HepG2 (cell line): ENCODE results near the gene NECAP2. TPM values are rescaled to one million over a fixed set of nuclear protein-coding genes. Genes with fewer than 3 reads are reported as not detected.

Source experiments
- ATAC-seq: fragments of 200-7000 bp; cut with Tn5 transposase; 3 replicates; pipeline ENCODE4 v1.9.1; 2020; ENCODE audit warnings: mild to moderate bottlenecking, moderate library complexity
- BruUV-seq: library from RNA; stranded (reverse); fragments of 400-500 nt; replicated peaks from 2 replicates; lab custom pipeline; 2021; lab: Mats Ljungman, UMichigan
- CTCF ChIA-PET: fragments of 300-600 bp; formaldehyde crosslinking; extraction: SDS; loops from one replicate; lab custom pipeline; 2021; ENCODE audit warnings: low total read pairs, inconsistent platforms, low intra/inter-chr PET ratio; lab: Yijun Ruan, JAX
- POLR2A ChIA-PET: fragments of 350-600 bp; sonication (Branson Sonifier 250); formaldehyde crosslinking; loops from one replicate; lab custom pipeline; 2020; ENCODE audit warnings: antibody characterized with exemption, inconsistent platforms; lab: Yijun Ruan, JAX
- DNase-seq: peaks from one replicate; pipeline ENCODE4 v3.0.0-alpha.2; 2015; ENCODE audit warnings: low spot score
- FAIRE-seq: peaks from 3 replicates; lab custom pipeline; 2011; peaks lifted over from hg19 to GRCh38; lab: Jason Lieb, UNC
- H2AFZ ChIP-seq: one replicate; pipeline ENCODE4 v1.6.1; 2011; ENCODE audit warnings: low read length, inconsistent platforms
- H3K27ac ChIP-seq: fragments of 300-600 bp; 3 replicates; pipeline ENCODE4 v1.8.0; 2011; ENCODE audit warnings: mixed run types, mild to moderate bottlenecking, mixed read lengths, low read length, inconsistent platforms; ENCODE audit not compliant: insufficient read depth; ENCODE audit errors: extremely low read length
- H3K27me3 ChIP-seq, 2 experiments: fragments of 200-600 bp in 1 of 2; 2 replicates in 1 of 2; 3 replicates in 1 of 2; pipeline versions ENCODE4 v1.6.0 to v1.8.0; 2011; ENCODE audit warnings: low read length in 2 of 2, mild to moderate bottlenecking in 2 of 2, moderate library complexity in 2 of 2, inconsistent platforms in 1 of 2; ENCODE audit not compliant: insufficient read depth in 2 of 2, control insufficient read depth in 1 of 2
- H3K36me3 ChIP-seq, 2 experiments: fragments of 200-600 bp in 1 of 2; replicated peaks in 1 of 2; 2 replicates in 1 of 2; 3 replicates in 1 of 2; pipeline versions ENCODE4 v1.5.1 to v1.8.0; 2011; ENCODE audit warnings: low read length in 2 of 2, inconsistent platforms in 1 of 2; ENCODE audit not compliant: insufficient read depth in 2 of 2, control insufficient read depth in 1 of 2
- H3K4me1 ChIP-seq: 2 replicates; pipeline ENCODE4 v1.5.1; 2012; ENCODE audit warnings: low read length, inconsistent platforms; ENCODE audit not compliant: insufficient read depth
- H3K4me2 ChIP-seq: 2 replicates; pipeline ENCODE4 v1.6.0; 2011; ENCODE audit warnings: low read depth, low read length, inconsistent platforms
- H3K4me3 ChIP-seq, 3 experiments: fragments of 200-600 bp in 1 of 3; sonication (generic), shearing (Covaris generic) in 1 of 3; replicated peaks in 1 of 3; 2 replicates each; pipeline ENCODE4 v1.5.1; 2011 to 2016; ENCODE audit warnings: low read length in 3 of 3, inconsistent platforms in 2 of 3, low read depth in 2 of 3, mild to moderate bottlenecking in 2 of 3, control low read depth in 1 of 3, mixed read lengths in 1 of 3; ENCODE audit not compliant: insufficient read depth in 1 of 3
- H3K79me2 ChIP-seq: one replicate; pipeline ENCODE4 v1.6.1; 2011; ENCODE audit warnings: low read length, inconsistent platforms; ENCODE audit not compliant: insufficient read depth
- H3K9ac ChIP-seq: 2 replicates; pipeline ENCODE4 v1.6.0; 2011; ENCODE audit warnings: mild to moderate bottlenecking, low read depth, low read length, inconsistent platforms; ENCODE audit not compliant: insufficient read depth
- H3K9me3 ChIP-seq: 2 replicates; pipeline ENCODE4 v1.5.1; 2012; ENCODE audit warnings: mild to moderate bottlenecking, low read length
- H4K20me1 ChIP-seq: 2 replicates; pipeline ENCODE4 v1.6.0; 2011; ENCODE audit warnings: inconsistent platforms, mild to moderate bottlenecking, low read length, moderate library complexity; ENCODE audit not compliant: insufficient read depth
- BHLHE40 ChIP-seq: IDR thresholded peaks from 2 replicates; pipeline ENCODE4 v1.6.1; 2011; ENCODE audit warnings: low read length, improper control_type of control experiment
- CBX5 ChIP-seq: sonication (generic); formaldehyde crosslinking; IDR thresholded peaks from 2 replicates; pipeline ENCODE4 v1.4.0; 2020; ENCODE audit warnings: missing genetic modification reagents, borderline replicate concordance
- GABPB1 ChIP-seq: IDR thresholded peaks from 2 replicates; pipeline ENCODE4 v1.6.1; 2016; ENCODE audit warnings: mild to moderate bottlenecking, missing genetic modification reagents, moderate library complexity, missing compliant biosample characterization
- GTF2F1 ChIP-seq: fragments of 150-350 bp; IDR thresholded peaks from 2 replicates; pipeline ENCODE4 v1.6.1; 2014; ENCODE audit warnings: low read length
- GTF3A ChIP-seq: sonication (generic); formaldehyde crosslinking; conservative IDR thresholded peaks from 2 replicates; pipeline ENCODE4 v1.4.0; 2020; ENCODE audit warnings: mild to moderate bottlenecking, missing genetic modification reagents
- HMGXB4 ChIP-seq, 2 experiments: sonication (generic) in 1 of 2; formaldehyde crosslinking in 1 of 2; IDR thresholded peaks; 2 replicates each; pipeline versions ENCODE4 v1.4.0 to v1.6.1; 2018 to 2020; ENCODE audit warnings: missing genetic modification reagents in 2 of 2, borderline replicate concordance in 1 of 2, low read depth in 1 of 2, mild to moderate bottlenecking in 1 of 2, missing biosample characterization in 1 of 2
- POGK ChIP-seq: sonication (generic); formaldehyde crosslinking; conservative IDR thresholded peaks from 2 replicates; pipeline ENCODE4 v1.8.0; 2022; ENCODE audit warnings: mild to moderate bottlenecking, moderate library complexity, missing genetic modification reagents
- RFX3 ChIP-seq: IDR thresholded peaks from 2 replicates; pipeline ENCODE4 v1.6.1; 2016; ENCODE audit warnings: missing biosample characterization, missing genetic modification reagents
- SMAD3 ChIP-seq: sonication (generic); formaldehyde crosslinking; IDR thresholded peaks from 2 replicates; pipeline ENCODE4 v1.4.0; 2020; ENCODE audit warnings: missing genetic modification reagents
- ZNF180 ChIP-seq: sonication (generic); formaldehyde crosslinking; IDR thresholded peaks from 2 replicates; pipeline ENCODE4 v1.4.0; 2020; ENCODE audit warnings: low read depth, missing genetic modification reagents, borderline replicate concordance
- ZNF256 ChIP-seq: sonication (generic); formaldehyde crosslinking; conservative IDR thresholded peaks from 2 replicates; pipeline ENCODE4 v1.4.0; 2020; ENCODE audit warnings: missing genetic modification reagents
- ZNF563 ChIP-seq: sonication (generic); formaldehyde crosslinking; IDR thresholded peaks from 2 replicates; pipeline ENCODE4 v1.8.0; 2022; ENCODE audit warnings: mild to moderate bottlenecking, moderate library complexity, missing genetic modification reagents
- ZNF572 ChIP-seq: sonication (generic); formaldehyde crosslinking; IDR thresholded peaks from 2 replicates; pipeline ENCODE4 v1.5.1; 2020; ENCODE audit warnings: mild to moderate bottlenecking, missing genetic modification reagents
- WGBS: methylation state at CpG from one replicate; pipeline ENCODE4 v1.1.6; 2017; ENCODE audit warnings: low lambda C conversion rate; 5-methylcytosine and 5-hydroxymethylcytosine counted together
- in situ Hi-C: cut with HindIII; loops from 2 replicates; pipeline ENCODE4 v1.10.0; 2017; ENCODE audit warnings: low pct_unique_long_range_greater_than_20kb; ENCODE audit not compliant: extremely low pct_ligation_motif_present
- intact Hi-C: fragments of 100-400 bp; cut with micrococcal nuclease; formaldehyde crosslinking; loops from one replicate; pipeline ENCODE4 v1.10.0; 2022; ENCODE audit not compliant: unreplicated experiment
- polyA plus RNA-seq, 8 experiments: library from polyadenylated mRNA; depleted of rRNA in 3 of 8; stranded (reverse) in 7 of 8; unstranded in 1 of 8; fragments of >200 nt; fragmentation: Illumina TruSeq in 4 of 8; extraction: Trizol in 4 of 8; gene quantifications; 2 replicates each; pipeline versions ENCODE4 v1.2.1 to v1.2.3, GENCODE V29; 2011 to 2016; ENCODE audit warnings: low read depth in 4 of 8, missing spikeins in 1 of 8, mixed read lengths in 1 of 8; ENCODE audit not compliant: insufficient read depth in 1 of 8
- total RNA-seq, 5 experiments: library from RNA; depleted of rRNA; stranded (reverse); fragments of >200 nt; fragmentation: Illumina TruSeq; extraction: Trizol; gene quantifications; 2 replicates each; pipeline ENCODE4 v1.2.3, GENCODE V29; 2016; ENCODE audit warnings: low read depth in 1 of 5
- TF ChIP-seq, protein P1 (sequence below): IDR thresholded peaks from 2 replicates; pipeline ENCODE4 v1.6.1; 2018; ENCODE audit warnings: missing genetic modification reagents
- TF ChIP-seq, protein P2 (sequence below): sonication (generic); formaldehyde crosslinking; IDR thresholded peaks from 2 replicates; pipeline ENCODE4 v1.4.0; 2020; ENCODE audit warnings: missing genetic modification reagents

The NECAP2 gene
- total and polyA plus RNA-seq, 2 of the 13 experiments (the other 11 are each of a cell fraction or from before 2014, with no cell fraction given): 38.5 to 52.3 TPM

DNA sequence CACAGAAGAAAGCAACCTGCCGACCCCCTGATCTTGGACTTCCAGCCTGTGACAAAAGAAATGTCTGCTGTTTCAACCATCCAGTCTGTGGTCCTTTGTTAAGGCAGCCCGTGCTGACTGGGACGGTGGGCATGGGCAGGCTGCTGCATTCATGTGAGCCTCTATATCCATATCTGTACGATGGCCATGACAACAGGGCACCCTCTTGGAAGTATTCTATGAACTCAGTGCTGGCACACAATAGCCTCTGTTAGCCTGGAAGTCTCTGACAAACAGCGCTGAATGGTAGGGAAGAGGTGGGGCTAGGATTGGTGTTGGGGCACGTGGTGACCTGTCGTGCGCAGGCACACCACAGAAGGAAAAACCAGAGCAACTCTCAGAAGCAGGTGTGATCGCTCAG lies 33.7 kb upstream of the NECAP2 start:
- no peaks in the 10 kb centered on the region for H3K36me3 ChIP-seq
- BruUV-seq: no TSS peak
- no peaks in the 10 kb centered on the region for H3K79me2 ChIP-seq
- intact Hi-C loops: no loop called here
- no peaks in the 10 kb centered on the region for H4K20me1 ChIP-seq
- no peak overlapping the region for H3K4me2 ChIP-seq
- no peak overlapping the region for H3K27ac ChIP-seq
- DNase-seq: no peak
- H3K27me3 ChIP-seq: no peaks in the 10 kb centered on the region; a peak in 1 of 5 replicates
- ChIA-PET POLR2A (no interaction called here), CTCF (no interaction called here)
- no peak for ATAC-seq
- H3K4me3 ChIP-seq: no peak overlapping the region
- in situ Hi-C loops: no loop called here
- no peak overlapping the region for H2AFZ ChIP-seq
- 80% methylated on average over 8 of the region's 9 CpGs for WGBS
- FAIRE-seq: no peak
- no peaks in the 10 kb centered on the region for H3K9me3 ChIP-seq
- peaks cover 22% of the 10 kb centered on the region for H3K4me1 ChIP-seq
- no peak overlapping the region for H3K9ac ChIP-seq
- TF ChIP-seq GTF2F1: no peak
- TF ChIP-seq HMGXB4 (CRISPR knock-in tag; IDR thresholded peaks at IDR 0.05; ENCODE audit: borderline replicate concordance in 1 of 2, low read depth in 1 of 2): no peak
- TF ChIP-seq SMAD3 (CRISPR knock-in tag): no peak
- no peak for TF ChIP-seq CBX5 (CRISPR knock-in tag)
- no peak for TF ChIP-seq GABPB1 (CRISPR knock-in tag)
- TF ChIP-seq ZNF563 (CRISPR knock-in tag): no peak
- TF ChIP-seq BHLHE40: no peak
- no peak for TF ChIP-seq POGK (CRISPR knock-in tag)
- TF ChIP-seq ZNF572 (CRISPR knock-in tag): no peak
- TF ChIP-seq, protein P1, sequence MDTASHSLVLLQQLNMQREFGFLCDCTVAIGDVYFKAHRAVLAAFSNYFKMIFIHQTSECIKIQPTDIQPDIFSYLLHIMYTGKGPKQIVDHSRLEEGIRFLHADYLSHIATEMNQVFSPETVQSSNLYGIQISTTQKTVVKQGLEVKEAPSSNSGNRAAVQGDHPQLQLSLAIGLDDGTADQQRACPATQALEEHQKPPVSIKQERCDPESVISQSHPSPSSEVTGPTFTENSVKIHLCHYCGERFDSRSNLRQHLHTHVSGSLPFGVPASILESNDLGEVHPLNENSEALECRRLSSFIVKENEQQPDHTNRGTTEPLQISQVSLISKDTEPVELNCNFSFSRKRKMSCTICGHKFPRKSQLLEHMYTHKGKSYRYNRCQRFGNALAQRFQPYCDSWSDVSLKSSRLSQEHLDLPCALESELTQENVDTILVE: no peak
- no peak for TF ChIP-seq RFX3 (CRISPR knock-in tag)
- TF ChIP-seq, protein P2, sequence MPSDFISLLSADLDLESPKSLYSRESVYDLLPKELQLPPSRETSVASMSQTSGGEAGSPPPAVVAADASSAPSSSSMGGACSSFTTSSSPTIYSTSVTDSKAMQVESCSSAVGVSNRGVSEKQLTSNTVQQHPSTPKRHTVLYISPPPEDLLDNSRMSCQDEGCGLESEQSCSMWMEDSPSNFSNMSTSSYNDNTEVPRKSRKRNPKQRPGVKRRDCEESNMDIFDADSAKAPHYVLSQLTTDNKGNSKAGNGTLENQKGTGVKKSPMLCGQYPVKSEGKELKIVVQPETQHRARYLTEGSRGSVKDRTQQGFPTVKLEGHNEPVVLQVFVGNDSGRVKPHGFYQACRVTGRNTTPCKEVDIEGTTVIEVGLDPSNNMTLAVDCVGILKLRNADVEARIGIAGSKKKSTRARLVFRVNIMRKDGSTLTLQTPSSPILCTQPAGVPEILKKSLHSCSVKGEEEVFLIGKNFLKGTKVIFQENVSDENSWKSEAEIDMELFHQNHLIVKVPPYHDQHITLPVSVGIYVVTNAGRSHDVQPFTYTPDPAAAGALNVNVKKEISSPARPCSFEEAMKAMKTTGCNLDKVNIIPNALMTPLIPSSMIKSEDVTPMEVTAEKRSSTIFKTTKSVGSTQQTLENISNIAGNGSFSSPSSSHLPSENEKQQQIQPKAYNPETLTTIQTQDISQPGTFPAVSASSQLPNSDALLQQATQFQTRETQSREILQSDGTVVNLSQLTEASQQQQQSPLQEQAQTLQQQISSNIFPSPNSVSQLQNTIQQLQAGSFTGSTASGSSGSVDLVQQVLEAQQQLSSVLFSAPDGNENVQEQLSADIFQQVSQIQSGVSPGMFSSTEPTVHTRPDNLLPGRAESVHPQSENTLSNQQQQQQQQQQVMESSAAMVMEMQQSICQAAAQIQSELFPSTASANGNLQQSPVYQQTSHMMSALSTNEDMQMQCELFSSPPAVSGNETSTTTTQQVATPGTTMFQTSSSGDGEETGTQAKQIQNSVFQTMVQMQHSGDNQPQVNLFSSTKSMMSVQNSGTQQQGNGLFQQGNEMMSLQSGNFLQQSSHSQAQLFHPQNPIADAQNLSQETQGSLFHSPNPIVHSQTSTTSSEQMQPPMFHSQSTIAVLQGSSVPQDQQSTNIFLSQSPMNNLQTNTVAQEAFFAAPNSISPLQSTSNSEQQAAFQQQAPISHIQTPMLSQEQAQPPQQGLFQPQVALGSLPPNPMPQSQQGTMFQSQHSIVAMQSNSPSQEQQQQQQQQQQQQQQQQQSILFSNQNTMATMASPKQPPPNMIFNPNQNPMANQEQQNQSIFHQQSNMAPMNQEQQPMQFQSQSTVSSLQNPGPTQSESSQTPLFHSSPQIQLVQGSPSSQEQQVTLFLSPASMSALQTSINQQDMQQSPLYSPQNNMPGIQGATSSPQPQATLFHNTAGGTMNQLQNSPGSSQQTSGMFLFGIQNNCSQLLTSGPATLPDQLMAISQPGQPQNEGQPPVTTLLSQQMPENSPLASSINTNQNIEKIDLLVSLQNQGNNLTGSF: no peak
- no peak for TF ChIP-seq ZNF180 (CRISPR knock-in tag)
- TF ChIP-seq ZNF256 (CRISPR knock-in tag): no peak
- no peak for TF ChIP-seq GTF3A
